Panc1 (cell line): ENCODE results near the gene MAN2A2.

Source experiments
- POLR2AphosphoS5 ChIP-seq: IDR thresholded peaks from 2 replicates; pipeline ENCODE4 v1.6.1; 2012; ENCODE audit warnings: mild to moderate bottlenecking, low read depth, low read length, moderate library complexity
- TF ChIP-seq, protein P1 (sequence below): fragments of 450-650 bp; IDR thresholded peaks from 2 replicates; pipeline ENCODE4 v1.5.1; 2017; ENCODE audit warnings: mild to moderate bottlenecking

DNA sequence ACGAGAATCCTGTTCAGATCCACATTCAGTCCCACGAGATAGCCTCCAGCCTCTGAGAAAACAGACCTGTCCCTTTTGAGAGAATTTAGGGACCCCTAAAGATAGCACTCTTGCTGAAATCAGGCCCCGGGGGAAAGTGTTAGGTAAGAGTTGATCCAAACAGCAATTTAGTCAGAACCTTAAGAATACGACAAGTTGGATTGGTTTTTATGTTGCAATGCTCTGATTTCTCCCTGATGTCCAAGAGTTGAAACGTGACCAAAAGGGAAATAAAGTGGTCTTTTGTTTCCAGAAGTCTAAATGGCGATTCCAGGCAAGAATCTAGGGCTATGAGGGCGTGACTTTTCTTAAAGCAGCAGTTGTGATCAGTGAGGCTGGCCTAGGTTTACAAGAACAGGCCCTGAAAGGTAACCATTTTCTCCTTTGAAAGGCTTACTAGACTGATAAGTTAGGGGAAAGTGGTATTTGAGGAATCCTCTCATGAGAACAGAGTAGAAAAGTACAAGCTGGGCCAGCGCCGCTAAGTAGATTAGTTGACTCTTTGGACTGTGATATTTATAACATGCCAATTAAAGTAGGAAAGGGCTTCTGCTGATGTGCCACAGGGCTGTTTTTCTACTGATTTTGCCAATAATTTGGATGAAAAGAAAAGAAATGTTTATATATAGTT, 4.9 kb downstream of the MAN2A2 start:
- TF ChIP-seq, protein P1, sequence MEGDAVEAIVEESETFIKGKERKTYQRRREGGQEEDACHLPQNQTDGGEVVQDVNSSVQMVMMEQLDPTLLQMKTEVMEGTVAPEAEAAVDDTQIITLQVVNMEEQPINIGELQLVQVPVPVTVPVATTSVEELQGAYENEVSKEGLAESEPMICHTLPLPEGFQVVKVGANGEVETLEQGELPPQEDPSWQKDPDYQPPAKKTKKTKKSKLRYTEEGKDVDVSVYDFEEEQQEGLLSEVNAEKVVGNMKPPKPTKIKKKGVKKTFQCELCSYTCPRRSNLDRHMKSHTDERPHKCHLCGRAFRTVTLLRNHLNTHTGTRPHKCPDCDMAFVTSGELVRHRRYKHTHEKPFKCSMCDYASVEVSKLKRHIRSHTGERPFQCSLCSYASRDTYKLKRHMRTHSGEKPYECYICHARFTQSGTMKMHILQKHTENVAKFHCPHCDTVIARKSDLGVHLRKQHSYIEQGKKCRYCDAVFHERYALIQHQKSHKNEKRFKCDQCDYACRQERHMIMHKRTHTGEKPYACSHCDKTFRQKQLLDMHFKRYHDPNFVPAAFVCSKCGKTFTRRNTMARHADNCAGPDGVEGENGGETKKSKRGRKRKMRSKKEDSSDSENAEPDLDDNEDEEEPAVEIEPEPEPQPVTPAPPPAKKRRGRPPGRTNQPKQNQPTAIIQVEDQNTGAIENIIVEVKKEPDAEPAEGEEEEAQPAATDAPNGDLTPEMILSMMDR, result no peak
- no peak for TF ChIP-seq POLR2AphosphoS5
